Glutamatergic neuron (in vitro differentiated cells): Measurements from ENCODE around the gene GPSM3. TPM values are rescaled to one million over a fixed set of nuclear protein-coding genes. Genes with fewer than 3 reads are reported as not detected.
A peak's percentile ranks its signal among the peaks of the same experiment; 100 is the strongest.

Experiments used
- DNase-seq: peaks from one replicate; pipeline ENCODE4 v3.0.0; 2022
- H3K27ac Mint-ChIP-seq: one replicate; pipeline ENCODE4 v1.8.0; 2020; ENCODE audit warnings: mild to moderate bottlenecking, mixed read lengths, inconsistent platforms; ENCODE audit not compliant: unreplicated experiment
- H3K27me3 Mint-ChIP-seq: one replicate; pipeline ENCODE4 v1.8.0; 2020; ENCODE audit warnings: mild to moderate bottlenecking, moderate library complexity, mixed read lengths, inconsistent platforms; ENCODE audit not compliant: unreplicated experiment
- H3K36me3 Mint-ChIP-seq: one replicate; pipeline ENCODE4 v1.8.0; 2020; ENCODE audit warnings: mild to moderate bottlenecking, mixed read lengths, inconsistent platforms; ENCODE audit not compliant: unreplicated experiment
- H3K4me1 Mint-ChIP-seq: one replicate; pipeline ENCODE4 v1.8.0; 2020; ENCODE audit warnings: mild to moderate bottlenecking, low read depth, mixed read lengths, inconsistent platforms; ENCODE audit not compliant: unreplicated experiment
- H3K4me3 Mint-ChIP-seq: one replicate; pipeline ENCODE4 v1.8.0; 2020; ENCODE audit warnings: mild to moderate bottlenecking, mixed read lengths, inconsistent platforms; ENCODE audit not compliant: unreplicated experiment
- H3K9me3 Mint-ChIP-seq: one replicate; pipeline ENCODE4 v1.8.0; 2020; ENCODE audit warnings: mild to moderate bottlenecking, moderate library complexity, mixed read lengths, inconsistent platforms; ENCODE audit not compliant: unreplicated experiment
- total RNA-seq: library from RNA; stranded (reverse); fragmentation: NEBNext Ultra II Directional; extraction: Animal tissue kit (Norgen Biotek cat#: 25700); gene quantifications from one replicate; pipeline ENCODE4 v1.2.1, GENCODE V29; 2021; ENCODE audit not compliant: unreplicated experiment
- TF ChIP-seq, protein P1 (sequence below): fragments of 200-600 bp; sonication (generic); IDR thresholded peaks from one replicate; pipeline ENCODE4 v1.5.0; 2021; ENCODE audit not compliant: partially characterized antibody, unreplicated experiment

The GPSM3 gene
- total RNA-seq, 1 donor from 2014 or later: 3.2 TPM

GRCh38 chr6:32179766-32180405 lies 12.6 kb downstream of the GPSM3 start:
- Mint-ChIP-seq H3K4me1 (peaks cover 33% of the 10 kb centered on the region), H3K27ac (no peak overlapping the region), H3K27me3 (peaks cover 20% of the 10 kb centered on the region), H3K4me3 (peak overlapping the region; percentile 94), H3K36me3 (peaks cover 5% of the 10 kb centered on the region), H3K9me3 (peaks cover 19% of the 10 kb centered on the region)
- TF ChIP-seq, protein P1, sequence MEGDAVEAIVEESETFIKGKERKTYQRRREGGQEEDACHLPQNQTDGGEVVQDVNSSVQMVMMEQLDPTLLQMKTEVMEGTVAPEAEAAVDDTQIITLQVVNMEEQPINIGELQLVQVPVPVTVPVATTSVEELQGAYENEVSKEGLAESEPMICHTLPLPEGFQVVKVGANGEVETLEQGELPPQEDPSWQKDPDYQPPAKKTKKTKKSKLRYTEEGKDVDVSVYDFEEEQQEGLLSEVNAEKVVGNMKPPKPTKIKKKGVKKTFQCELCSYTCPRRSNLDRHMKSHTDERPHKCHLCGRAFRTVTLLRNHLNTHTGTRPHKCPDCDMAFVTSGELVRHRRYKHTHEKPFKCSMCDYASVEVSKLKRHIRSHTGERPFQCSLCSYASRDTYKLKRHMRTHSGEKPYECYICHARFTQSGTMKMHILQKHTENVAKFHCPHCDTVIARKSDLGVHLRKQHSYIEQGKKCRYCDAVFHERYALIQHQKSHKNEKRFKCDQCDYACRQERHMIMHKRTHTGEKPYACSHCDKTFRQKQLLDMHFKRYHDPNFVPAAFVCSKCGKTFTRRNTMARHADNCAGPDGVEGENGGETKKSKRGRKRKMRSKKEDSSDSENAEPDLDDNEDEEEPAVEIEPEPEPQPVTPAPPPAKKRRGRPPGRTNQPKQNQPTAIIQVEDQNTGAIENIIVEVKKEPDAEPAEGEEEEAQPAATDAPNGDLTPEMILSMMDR: no peak
- DNase-seq: no peak

- H3K36me3 Mint-ChIP-seq: peaks cover 5% of the 10 kb centered on the region
- peaks cover 40% of the 10 kb centered on the region for H3K4me1 Mint-ChIP-seq
- peak overlapping the region; percentile 94 for H3K4me3 Mint-ChIP-seq
- peaks cover 20% of the 10 kb centered on the region for H3K27me3 Mint-ChIP-seq
- H3K9me3 Mint-ChIP-seq: peaks cover 22% of the 10 kb centered on the region
- TF ChIP-seq, protein P1: no peak
- peak; percentile 49 for DNase-seq
- peak overlapping the region; percentile 97 for H3K27ac Mint-ChIP-seq
Observed at GRCh38 chr6:32178547-32179440, 13.6 kb downstream of the GPSM3 start.

- TF ChIP-seq, protein P1: no peak
Observed at GRCh38 chr6:32177788-32178546, 14.5 kb downstream of the GPSM3 start, which contains the start of gene RNF5. RNF5 (plus strand) TSS chr6:32178405; CDS start chr6:32178512, 107 bp downstream.

GRCh38 chr6:32177183-32177787 lies 15.2 kb downstream of the GPSM3 start:
- peak overlapping the region; percentile 97 for H3K27ac Mint-ChIP-seq
- H3K27me3 Mint-ChIP-seq: peaks cover 20% of the 10 kb centered on the region
- H3K36me3 Mint-ChIP-seq: peaks cover 5% of the 10 kb centered on the region
- H3K9me3 Mint-ChIP-seq: peaks cover 22% of the 10 kb centered on the region
- TF ChIP-seq, protein P1: no peak
- DNase-seq: no peak
- peak overlapping the region; percentile 94 for H3K4me3 Mint-ChIP-seq
- H3K4me1 Mint-ChIP-seq: peaks cover 40% of the 10 kb centered on the region

More at GRCh38 chr6:32177788-32178546, 14.5 kb downstream of the GPSM3 start, which contains the start of gene RNF5:
- Mint-ChIP-seq H3K36me3 (peaks cover 5% of the 10 kb centered on the region), H3K27me3 (peaks cover 20% of the 10 kb centered on the region), H3K9me3 (peaks cover 22% of the 10 kb centered on the region), H3K4me1 (peaks cover 40% of the 10 kb centered on the region), H3K27ac (peak within 1 kb of the TSS; percentile 97), H3K4me3 (peak within 1 kb of the TSS; percentile 94)
- peak; percentile 92 for DNase-seq
